ENCODE data around the gene NFX1. TPM values are rescaled to one million over a fixed set of nuclear protein-coding genes. Genes with fewer than 3 reads are reported as not detected.

NFX1 gene
- total and polyA plus RNA-seq, 9 of the 15 experiments (the other 6 are each of a cell fraction or from before 2014, with no cell fraction given), result 8.8 to 38.9 (median 26.8) TPM

DNA sequence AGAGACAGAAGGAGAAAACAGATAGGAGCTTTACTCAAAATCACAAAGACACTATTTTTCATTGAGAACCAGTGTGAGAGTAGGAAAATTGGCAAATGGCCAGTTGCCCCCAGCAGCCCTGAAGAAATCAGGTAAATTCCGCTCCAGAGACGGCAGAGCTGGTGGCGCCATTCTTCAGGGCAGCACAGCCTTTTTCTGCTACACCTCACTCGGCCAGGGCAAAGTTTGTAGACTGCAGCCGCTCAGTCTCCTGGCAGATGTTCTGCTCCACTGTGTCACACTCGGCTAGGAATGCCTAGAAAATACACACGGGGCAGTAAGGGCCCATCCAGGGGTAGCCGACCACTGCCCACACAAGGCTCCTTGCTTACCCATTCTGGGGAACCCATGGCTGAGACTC is 35.3 kb upstream of the NFX1 start:
- in situ Hi-C loops (cut with MboI), result no loop called here
- Histone ChIP-seq H3K4me2 (ENCODE audit: insufficient read depth, low read length) (no peak overlapping the region), H3K9ac (ENCODE audit: insufficient read depth in 1 of 2, low read depth in 2 of 2, low read length in 2 of 2) (no peak overlapping the region), H2AFZ (ENCODE audit: low read depth, low read length) (no peak overlapping the region), H3K4me3 (no peak overlapping the region), H3K36me3 (ENCODE audit: control insufficient read depth, insufficient read depth, low read length) (peaks cover 71% of the 10 kb centered on the region), H3K79me2 (ENCODE audit: control insufficient read depth, insufficient read depth, low read length) (peaks cover 15% of the 10 kb centered on the region), H3K4me1 (replicated peaks in 1 of 2; ENCODE audit: control insufficient read depth in 2 of 2, insufficient read depth in 2 of 2, low read length in 2 of 2) (no peaks in the 10 kb centered on the region; a peak in 2 of 5 replicates), H3K9me1 (ENCODE audit: control insufficient read depth, insufficient read depth, low read length) (peaks cover 3% of the 10 kb centered on the region), H3K9me3 (replicated peaks; ENCODE audit: control insufficient read depth, insufficient read depth, low read depth, low read length) (no peaks in the 10 kb centered on the region), H4K20me1 (replicated peaks; ENCODE audit: control insufficient read depth, insufficient read depth, low read length) (no peaks in the 10 kb centered on the region; the same call in 1 of the 2 replicates), H3K27me3 (ENCODE audit: control insufficient read depth in 2 of 2, insufficient read depth in 2 of 2, low read length in 2 of 2) (no peaks in the 10 kb centered on the region), H3K27ac (ENCODE audit: extremely low read depth, low read depth, low read length) (no peak overlapping the region)
- DNase-seq (ENCODE audit: extremely low read depth in 1 of 4, low spot score in 3 of 4) (no peak), FAIRE-seq (no peak), ATAC-seq (no peak)
- BruUV-seq (replicated peaks), result no TSS peak
- POLR2A ChIA-PET, result interaction anchor here (0.7 to 3.9 kb wide), 2 partner anchors 9 to 15 kb away, joined by 4 to 23 read pairs; partner anchors contain the start of genes BAG1, CHMP5 and SPINK4
- CTCF ChIA-PET (ENCODE audit: low intra/inter-chr PET ratio), result interaction anchor here (0.5 kb wide), 1 partner anchor 810 kb away, joined by 3 read pairs; no protein-coding TSS in a partner anchor
- 90% methylated on average over 5 of the region's 8 CpGs for WGBS (ENCODE audit: insufficient coverage, low coverage, missing lambda C conversion rate)
- TF ChIP-seq NFIC (IDR thresholded peaks at IDR 0.05) (peak; percentile 78), ARNT (IDR thresholded peaks at IDR 0.05) (no peak)
- intact Hi-C loops (cut with micrococcal nuclease), result no loop called here

DNA sequence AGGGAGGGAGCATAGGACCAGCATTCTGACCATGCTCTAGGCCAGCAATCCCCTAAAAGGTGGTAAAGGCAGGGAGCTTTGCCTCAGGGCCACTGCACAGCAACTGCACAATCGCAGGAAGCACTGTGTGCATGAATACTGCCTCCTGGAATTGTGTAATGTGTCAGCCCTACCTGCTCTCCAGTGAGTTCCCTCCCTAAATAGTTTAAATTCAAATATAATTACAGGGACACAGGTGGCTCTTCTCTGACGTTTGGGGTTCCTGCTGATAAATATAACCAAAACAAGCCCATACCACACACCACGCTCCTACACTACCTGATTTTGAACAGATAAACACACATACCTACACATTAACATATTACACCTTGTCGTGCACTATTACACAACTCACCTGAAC is 34.8 kb upstream of the NFX1 start:
- no peak overlapping the region for H3K9ac ChIP-seq (ENCODE audit: insufficient read depth in 1 of 2, low read depth in 2 of 2, low read length in 2 of 2)
- no peak for FAIRE-seq
- no peak overlapping the region for H3K27ac ChIP-seq (ENCODE audit: extremely low read depth, low read depth, low read length)
- CTCF ChIA-PET (ENCODE audit: low intra/inter-chr PET ratio), result no interaction called here
- BruUV-seq (replicated peaks), result no TSS peak
- intact Hi-C loops (cut with micrococcal nuclease), result no loop called here
- peaks cover 3% of the 10 kb centered on the region for H3K9me1 ChIP-seq (ENCODE audit: control insufficient read depth, insufficient read depth, low read length)
- in situ Hi-C loops (cut with MboI), result no loop called here
- H3K4me1 ChIP-seq (replicated peaks in 1 of 2; ENCODE audit: control insufficient read depth in 2 of 2, insufficient read depth in 2 of 2, low read length in 2 of 2), result peaks cover 0 to 3% of the 10 kb centered on the region in 2 experiments; a peak in 2 of 5 replicates
- no peaks in the 10 kb centered on the region for H3K9me3 ChIP-seq (replicated peaks; ENCODE audit: control insufficient read depth, insufficient read depth, low read depth, low read length)
- no peaks in the 10 kb centered on the region for H4K20me1 ChIP-seq (replicated peaks; ENCODE audit: control insufficient read depth, insufficient read depth, low read length)
- no peak for DNase-seq (ENCODE audit: extremely low read depth in 1 of 4, low spot score in 3 of 4)
- no peak overlapping the region for H3K4me3 ChIP-seq
- no peak for ATAC-seq
- no peak overlapping the region for H3K4me2 ChIP-seq (ENCODE audit: insufficient read depth, low read length)
- H3K79me2 ChIP-seq (ENCODE audit: control insufficient read depth, insufficient read depth, low read length), result peaks cover 20% of the 10 kb centered on the region
- no peak overlapping the region for H2AFZ ChIP-seq (ENCODE audit: low read depth, low read length)
- POLR2A ChIA-PET, result interaction anchor here (3.9 kb wide), 1 partner anchor 8 kb away, joined by 23 read pairs; the partner anchor contains the start of genes BAG1 and CHMP5
- H3K27me3 ChIP-seq (ENCODE audit: control insufficient read depth in 2 of 2, insufficient read depth in 2 of 2, low read length in 2 of 2), result no peaks in the 10 kb centered on the region
- 75% methylated on average over 4 of the region's 4 CpGs for WGBS (ENCODE audit: insufficient coverage, low coverage, missing lambda C conversion rate)
- peaks cover 76% of the 10 kb centered on the region for H3K36me3 ChIP-seq (ENCODE audit: control insufficient read depth, insufficient read depth, low read length)
- TF ChIP-seq ZNF551 (CRISPR knock-in tag; IDR thresholded peaks at IDR 0.05), result no peak
- no peak for TF ChIP-seq ZBTB12 (CRISPR knock-in tag; IDR thresholded peaks at IDR 0.05)
- TF ChIP-seq ZNF695 (CRISPR knock-in tag; IDR thresholded peaks at IDR 0.05), result no peak
- TF ChIP-seq XRCC5 (IDR thresholded peaks at IDR 0.05; ENCODE audit: low read depth, low read length), result no peak
- no peak for TF ChIP-seq ZNF707 (CRISPR knock-in tag; conservative IDR thresholded peaks at IDR 0.05)
- no peak for TF ChIP-seq CEBPB (tag; IDR thresholded peaks at IDR 0.05)
- no peak for TF ChIP-seq ZNF232 (CRISPR knock-in tag; IDR thresholded peaks at IDR 0.05)
- TF ChIP-seq, protein P1, sequence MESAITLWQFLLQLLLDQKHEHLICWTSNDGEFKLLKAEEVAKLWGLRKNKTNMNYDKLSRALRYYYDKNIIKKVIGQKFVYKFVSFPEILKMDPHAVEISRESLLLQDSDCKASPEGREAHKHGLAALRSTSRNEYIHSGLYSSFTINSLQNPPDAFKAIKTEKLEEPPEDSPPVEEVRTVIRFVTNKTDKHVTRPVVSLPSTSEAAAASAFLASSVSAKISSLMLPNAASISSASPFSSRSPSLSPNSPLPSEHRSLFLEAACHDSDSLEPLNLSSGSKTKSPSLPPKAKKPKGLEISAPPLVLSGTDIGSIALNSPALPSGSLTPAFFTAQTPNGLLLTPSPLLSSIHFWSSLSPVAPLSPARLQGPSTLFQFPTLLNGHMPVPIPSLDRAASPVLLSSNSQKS (CRISPR knock-in tag; IDR thresholded peaks at IDR 0.05), result no peak
- TF ChIP-seq, protein P2, sequence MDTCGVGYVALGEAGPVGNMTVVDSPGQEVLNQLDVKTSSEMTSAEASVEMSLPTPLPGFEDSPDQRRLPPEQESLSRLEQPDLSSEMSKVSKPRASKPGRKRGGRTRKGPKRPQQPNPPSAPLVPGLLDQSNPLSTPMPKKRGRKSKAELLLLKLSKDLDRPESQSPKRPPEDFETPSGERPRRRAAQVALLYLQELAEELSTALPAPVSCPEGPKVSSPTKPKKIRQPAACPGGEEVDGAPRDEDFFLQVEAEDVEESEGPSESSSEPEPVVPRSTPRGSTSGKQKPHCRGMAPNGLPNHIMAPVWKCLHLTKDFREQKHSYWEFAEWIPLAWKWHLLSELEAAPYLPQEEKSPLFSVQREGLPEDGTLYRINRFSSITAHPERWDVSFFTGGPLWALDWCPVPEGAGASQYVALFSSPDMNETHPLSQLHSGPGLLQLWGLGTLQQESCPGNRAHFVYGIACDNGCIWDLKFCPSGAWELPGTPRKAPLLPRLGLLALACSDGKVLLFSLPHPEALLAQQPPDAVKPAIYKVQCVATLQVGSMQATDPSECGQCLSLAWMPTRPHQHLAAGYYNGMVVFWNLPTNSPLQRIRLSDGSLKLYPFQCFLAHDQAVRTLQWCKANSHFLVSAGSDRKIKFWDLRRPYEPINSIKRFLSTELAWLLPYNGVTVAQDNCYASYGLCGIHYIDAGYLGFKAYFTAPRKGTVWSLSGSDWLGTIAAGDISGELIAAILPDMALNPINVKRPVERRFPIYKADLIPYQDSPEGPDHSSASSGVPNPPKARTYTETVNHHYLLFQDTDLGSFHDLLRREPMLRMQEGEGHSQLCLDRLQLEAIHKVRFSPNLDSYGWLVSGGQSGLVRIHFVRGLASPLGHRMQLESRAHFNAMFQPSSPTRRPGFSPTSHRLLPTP (IDR thresholded peaks at IDR 0.05; ENCODE audit: borderline replicate concordance, extremely low read depth, insufficient read length), result no peak

All from K562 (cell line).